Muscle layer of colon (tissue), 2 donors: Measurements from ENCODE around the gene ZSCAN16.

Source experiments
- H3K27ac ChIP-seq: one replicate; pipeline ENCODE4 v1.7.0; 2013; ENCODE audit warnings: low read depth, mild to moderate bottlenecking, low read length, moderate library complexity
- H3K27me3 ChIP-seq, 2 donors: one replicate each; pipeline ENCODE4 v1.7.0; 2013; ENCODE audit warnings: low read length in 2 of 2, mild to moderate bottlenecking in 2 of 2; ENCODE audit not compliant: insufficient read depth in 2 of 2, control insufficient read depth in 1 of 2
- H3K36me3 ChIP-seq: one replicate; pipeline ENCODE4 v1.7.0; 2013; ENCODE audit warnings: mild to moderate bottlenecking, low read length; ENCODE audit not compliant: insufficient read depth
- H3K4me1 ChIP-seq: one replicate; pipeline ENCODE4 v1.7.0; 2013; ENCODE audit warnings: mild to moderate bottlenecking, low read length; ENCODE audit not compliant: insufficient read depth
- H3K4me3 ChIP-seq, 2 donors: one replicate each; pipeline ENCODE4 v1.7.0; 2013; ENCODE audit warnings: low read length in 2 of 2, low read depth in 1 of 2, mild to moderate bottlenecking in 1 of 2, moderate library complexity in 1 of 2
- H3K9ac ChIP-seq: one replicate; pipeline ENCODE4 v1.7.0; 2013; ENCODE audit warnings: low read length
- H3K9me3 ChIP-seq: one replicate; pipeline ENCODE4 v1.7.0; 2013; ENCODE audit warnings: mild to moderate bottlenecking, low read length
- donor health status: abdominal sarcoma.
- donor health status: Adenocarcinoma of cecum.

ZSCAN16 gene

DNA sequence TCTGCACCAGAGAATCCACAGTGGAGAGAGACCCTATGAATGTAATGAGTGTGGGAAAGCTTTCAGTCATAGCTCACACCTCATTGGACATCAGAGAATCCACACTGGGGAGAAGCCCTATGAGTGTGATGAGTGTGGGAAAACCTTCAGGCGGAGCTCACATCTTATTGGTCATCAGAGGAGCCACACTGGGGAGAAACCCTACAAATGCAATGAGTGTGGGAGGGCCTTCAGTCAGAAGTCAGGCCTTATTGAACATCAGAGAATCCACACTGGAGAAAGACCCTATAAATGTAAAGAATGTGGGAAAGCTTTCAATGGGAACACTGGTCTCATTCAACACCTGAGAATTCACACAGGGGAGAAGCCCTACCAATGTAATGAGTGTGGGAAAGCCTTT lies 29.1 kb downstream of the ZSCAN16 start:
- no peaks in the 10 kb centered on the region for H3K27me3 ChIP-seq
- H3K9me3 ChIP-seq, result no peaks in the 10 kb centered on the region
- H3K9ac ChIP-seq, result no peak overlapping the region
- H3K4me3 ChIP-seq, result no peak overlapping the region
- no peaks in the 10 kb centered on the region for H3K4me1 ChIP-seq
- no peak overlapping the region for H3K27ac ChIP-seq
- peaks cover 81% of the 10 kb centered on the region for H3K36me3 ChIP-seq

DNA sequence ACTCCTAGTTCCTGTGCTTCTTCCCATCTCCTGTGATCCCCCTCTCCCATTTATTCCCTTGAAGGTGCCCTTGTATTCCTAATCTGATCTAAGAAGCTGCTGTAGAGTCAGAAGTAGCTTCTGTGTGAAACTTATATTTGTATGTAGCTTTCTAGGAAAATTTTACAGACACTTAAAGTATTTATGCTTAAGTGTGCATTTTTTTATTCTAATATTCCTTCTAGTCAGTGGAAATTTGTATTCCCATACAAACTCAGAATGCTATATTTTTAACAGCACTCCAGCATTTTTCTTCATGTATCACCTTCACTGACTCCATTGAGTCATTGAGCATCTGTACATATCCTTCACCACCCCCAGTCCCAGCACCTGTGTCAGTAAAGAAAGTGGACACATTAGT lies 29.9 kb downstream of the ZSCAN16 start:
- Histone ChIP-seq H3K36me3 (peaks cover 72% of the 10 kb centered on the region), H3K27ac (no peak overlapping the region), H3K4me3 (no peak overlapping the region), H3K4me1 (no peaks in the 10 kb centered on the region), H3K9ac (no peak overlapping the region), H3K9me3 (no peaks in the 10 kb centered on the region), H3K27me3 (no peaks in the 10 kb centered on the region)

- no peaks in the 10 kb centered on the region for H3K9me3 ChIP-seq
- peaks cover 43% of the 10 kb centered on the region for H3K36me3 ChIP-seq
- H3K9ac ChIP-seq, result no peak overlapping the region
- H3K4me3 ChIP-seq, result no peak overlapping the region
- no peak overlapping the region for H3K27ac ChIP-seq
- H3K4me1 ChIP-seq, result peaks cover 9% of the 10 kb centered on the region
- no peaks in the 10 kb centered on the region for H3K27me3 ChIP-seq
Observed at GRCh38 chr6:28158318-28158717, 33.9 kb downstream of the ZSCAN16 start.

- Histone ChIP-seq H3K36me3 (peaks cover 35% of the 10 kb centered on the region), H3K9ac (no peak overlapping the region), H3K9me3 (no peaks in the 10 kb centered on the region), H3K4me1 (peaks cover 9% of the 10 kb centered on the region), H3K4me3 (no peak overlapping the region), H3K27ac (no peak overlapping the region), H3K27me3 (no peaks in the 10 kb centered on the region)
Observed at GRCh38 chr6:28159029-28159607, 34.7 kb downstream of the ZSCAN16 start.

DNA sequence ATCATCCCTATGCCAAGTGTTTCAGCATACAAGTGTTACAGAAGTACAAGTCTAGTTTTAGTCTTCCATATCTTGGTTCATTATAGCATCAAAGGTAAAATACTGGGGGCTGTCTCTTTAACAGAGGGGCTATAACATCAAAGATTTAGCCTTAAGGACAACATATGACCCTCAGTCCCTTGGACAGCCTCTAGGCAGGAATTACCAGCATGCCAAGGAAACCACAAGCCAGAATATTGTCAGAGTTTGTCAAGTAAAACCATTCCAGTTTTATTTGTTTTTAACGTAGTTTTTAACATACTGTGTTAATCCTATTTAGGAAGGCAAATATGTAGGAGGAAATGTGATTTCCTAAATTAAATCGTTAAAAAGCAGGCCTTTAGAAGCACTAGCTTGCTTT lies 35.8 kb downstream of the ZSCAN16 start:
- H3K27me3 ChIP-seq, result no peaks in the 10 kb centered on the region
- H3K4me3 ChIP-seq, result no peak overlapping the region
- peaks cover 24% of the 10 kb centered on the region for H3K36me3 ChIP-seq
- no peaks in the 10 kb centered on the region for H3K9me3 ChIP-seq
- H3K27ac ChIP-seq, result no peak overlapping the region
- peaks cover 9% of the 10 kb centered on the region for H3K4me1 ChIP-seq
- no peak overlapping the region for H3K9ac ChIP-seq

DNA sequence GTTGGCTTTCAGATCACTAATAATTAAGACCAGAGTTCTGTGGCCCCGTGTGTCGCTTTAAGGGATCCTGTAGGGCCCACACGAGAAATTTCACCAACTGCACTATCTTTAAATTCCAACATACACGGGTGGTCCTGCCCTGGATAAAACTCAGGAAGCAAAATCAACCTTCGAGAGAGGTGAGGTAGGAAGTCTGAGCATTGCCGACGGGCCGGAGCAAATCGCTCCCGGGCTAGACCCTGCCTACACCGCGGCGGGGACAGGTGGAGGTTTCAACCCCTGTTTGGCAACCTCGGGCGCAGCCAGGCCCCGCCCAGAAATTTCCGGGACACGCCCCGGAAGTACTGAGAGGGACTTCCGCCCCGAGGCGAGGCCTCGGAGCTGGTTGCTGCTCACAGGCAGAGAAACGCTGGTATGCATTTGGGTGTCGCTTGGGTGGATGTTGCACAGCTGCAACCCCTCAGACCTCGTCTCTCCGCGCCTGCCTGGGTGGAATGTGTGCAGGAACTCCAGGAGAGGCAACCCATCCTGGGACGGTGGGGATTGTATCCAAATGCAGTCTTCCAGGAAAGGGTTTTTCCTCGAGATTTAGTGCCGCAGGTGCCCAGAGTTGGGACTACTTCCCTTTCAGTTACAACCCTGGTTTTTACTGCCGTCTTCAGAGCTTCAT lies 37.1 kb downstream of the ZSCAN16 start:
- H3K4me3 ChIP-seq, result peak overlapping the region; percentile 62 to 65
- peaks cover 9% of the 10 kb centered on the region for H3K4me1 ChIP-seq
- H3K27me3 ChIP-seq, result no peaks in the 10 kb centered on the region
- H3K27ac ChIP-seq, result no peak overlapping the region
- H3K9ac ChIP-seq, result no peak overlapping the region
- H3K9me3 ChIP-seq, result no peaks in the 10 kb centered on the region
- H3K36me3 ChIP-seq, result peaks cover 11% of the 10 kb centered on the region

GRCh38 chr6:28165563-28165962 lies 41.2 kb downstream of the ZSCAN16 start:
- H3K36me3 ChIP-seq, result no peaks in the 10 kb centered on the region
- no peaks in the 10 kb centered on the region for H3K9me3 ChIP-seq
- peaks cover 9% of the 10 kb centered on the region for H3K4me1 ChIP-seq
- no peak overlapping the region for H3K27ac ChIP-seq
- no peaks in the 10 kb centered on the region for H3K27me3 ChIP-seq
- H3K4me3 ChIP-seq, result no peak overlapping the region
- H3K9ac ChIP-seq, result no peak overlapping the region

DNA sequence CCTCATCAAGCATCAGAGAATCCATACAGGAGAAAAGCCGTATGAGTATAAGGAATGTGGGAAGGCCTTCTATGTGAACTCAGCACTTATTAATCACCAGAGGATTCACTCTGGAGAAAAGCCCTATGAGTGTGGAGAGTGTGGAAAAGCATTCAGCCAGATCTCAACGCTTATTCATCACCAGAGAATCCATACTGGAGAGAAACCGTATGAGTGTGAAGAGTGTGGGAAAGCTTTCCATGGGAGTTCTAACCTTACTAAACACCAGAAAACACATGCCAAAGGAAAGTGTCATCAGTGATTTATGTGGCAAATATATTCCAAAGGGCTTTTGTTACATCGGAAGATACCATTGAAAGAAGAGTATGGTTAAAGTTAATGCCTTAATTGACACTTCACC lies 42.7 kb downstream of the ZSCAN16 start:
- Histone ChIP-seq H3K9me3 (no peaks in the 10 kb centered on the region), H3K36me3 (peaks cover 5% of the 10 kb centered on the region), H3K27ac (no peak overlapping the region), H3K4me3 (no peak overlapping the region), H3K27me3 (no peaks in the 10 kb centered on the region), H3K4me1 (peaks cover 6% of the 10 kb centered on the region), H3K9ac (no peak overlapping the region)

GRCh38 chr6:28167926-28168325 lies 43.5 kb downstream of the ZSCAN16 start:
- Histone ChIP-seq H3K9me3 (no peaks in the 10 kb centered on the region), H3K36me3 (peaks cover 5% of the 10 kb centered on the region), H3K9ac (no peak overlapping the region)

GRCh38 chr6:28171271-28171670 lies 46.9 kb downstream of the ZSCAN16 start:
- Histone ChIP-seq H3K27ac (no peak overlapping the region), H3K9ac (no peak overlapping the region), H3K4me3 (no peak overlapping the region), H3K4me1 (no peaks in the 10 kb centered on the region), H3K9me3 (no peaks in the 10 kb centered on the region), H3K36me3 (peaks cover 5% of the 10 kb centered on the region), H3K27me3 (no peaks in the 10 kb centered on the region)

More at GRCh38 chr6:28167926-28168325, 43.5 kb downstream of the ZSCAN16 start:
- no peaks in the 10 kb centered on the region for H3K4me1 ChIP-seq
- H3K4me3 ChIP-seq, result no peak overlapping the region
- no peak overlapping the region for H3K27ac ChIP-seq
- H3K27me3 ChIP-seq, result no peaks in the 10 kb centered on the region

GRCh38 chr6:28172006-28172405 lies 47.6 kb downstream of the ZSCAN16 start:
- H3K4me3 ChIP-seq, result no peak overlapping the region

GRCh38 chr6:28176373-28176772 lies 52.0 kb downstream of the ZSCAN16 start:
- H3K9me3 ChIP-seq, result no peaks in the 10 kb centered on the region

More at GRCh38 chr6:28172006-28172405, 47.6 kb downstream of the ZSCAN16 start:
- Histone ChIP-seq H3K9me3 (no peaks in the 10 kb centered on the region), H3K9ac (no peak overlapping the region), H3K36me3 (peaks cover 5% of the 10 kb centered on the region), H3K27me3 (no peaks in the 10 kb centered on the region), H3K27ac (no peak overlapping the region), H3K4me1 (no peaks in the 10 kb centered on the region)

More at GRCh38 chr6:28176373-28176772, 52.0 kb downstream of the ZSCAN16 start:
- H3K9ac ChIP-seq, result no peak overlapping the region
- H3K27me3 ChIP-seq, result no peaks in the 10 kb centered on the region
- H3K4me1 ChIP-seq, result no peaks in the 10 kb centered on the region
- no peak overlapping the region for H3K27ac ChIP-seq
- H3K36me3 ChIP-seq, result peaks cover 2% of the 10 kb centered on the region
- no peak overlapping the region for H3K4me3 ChIP-seq
